GM12872 (cell line): ENCODE results near the gene STRIT1.

Experiments used
- TF ChIP-seq, protein P1 (sequence below): IDR thresholded peaks from 3 replicates; pipeline ENCODE4 v1.5.1; 2011; ENCODE audit warnings: low read depth, mild to moderate bottlenecking, low read length, moderate library complexity; ENCODE audit not compliant: insufficient read depth

Gene STRIT1

DNA sequence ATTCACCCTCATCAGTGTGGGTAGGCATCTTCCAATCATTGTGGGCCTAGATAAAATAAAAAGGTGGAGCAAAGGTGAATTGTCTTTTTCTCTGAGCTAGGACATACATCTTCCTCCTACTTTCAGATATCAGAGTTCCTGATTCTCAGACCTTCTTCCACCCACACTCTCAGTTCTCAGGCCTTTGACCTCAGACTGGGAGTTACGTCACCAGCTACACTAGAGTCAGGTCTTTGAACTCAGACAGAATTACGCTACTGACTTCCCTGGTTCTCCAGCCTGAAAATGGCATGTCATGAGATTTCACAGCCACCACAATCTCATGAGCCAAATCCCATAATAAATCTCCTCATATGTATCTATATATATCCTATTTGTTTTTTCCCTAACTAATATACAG lies 39.0 kb downstream of the STRIT1 start:
- TF ChIP-seq, protein P1, sequence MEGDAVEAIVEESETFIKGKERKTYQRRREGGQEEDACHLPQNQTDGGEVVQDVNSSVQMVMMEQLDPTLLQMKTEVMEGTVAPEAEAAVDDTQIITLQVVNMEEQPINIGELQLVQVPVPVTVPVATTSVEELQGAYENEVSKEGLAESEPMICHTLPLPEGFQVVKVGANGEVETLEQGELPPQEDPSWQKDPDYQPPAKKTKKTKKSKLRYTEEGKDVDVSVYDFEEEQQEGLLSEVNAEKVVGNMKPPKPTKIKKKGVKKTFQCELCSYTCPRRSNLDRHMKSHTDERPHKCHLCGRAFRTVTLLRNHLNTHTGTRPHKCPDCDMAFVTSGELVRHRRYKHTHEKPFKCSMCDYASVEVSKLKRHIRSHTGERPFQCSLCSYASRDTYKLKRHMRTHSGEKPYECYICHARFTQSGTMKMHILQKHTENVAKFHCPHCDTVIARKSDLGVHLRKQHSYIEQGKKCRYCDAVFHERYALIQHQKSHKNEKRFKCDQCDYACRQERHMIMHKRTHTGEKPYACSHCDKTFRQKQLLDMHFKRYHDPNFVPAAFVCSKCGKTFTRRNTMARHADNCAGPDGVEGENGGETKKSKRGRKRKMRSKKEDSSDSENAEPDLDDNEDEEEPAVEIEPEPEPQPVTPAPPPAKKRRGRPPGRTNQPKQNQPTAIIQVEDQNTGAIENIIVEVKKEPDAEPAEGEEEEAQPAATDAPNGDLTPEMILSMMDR, result no peak

DNA sequence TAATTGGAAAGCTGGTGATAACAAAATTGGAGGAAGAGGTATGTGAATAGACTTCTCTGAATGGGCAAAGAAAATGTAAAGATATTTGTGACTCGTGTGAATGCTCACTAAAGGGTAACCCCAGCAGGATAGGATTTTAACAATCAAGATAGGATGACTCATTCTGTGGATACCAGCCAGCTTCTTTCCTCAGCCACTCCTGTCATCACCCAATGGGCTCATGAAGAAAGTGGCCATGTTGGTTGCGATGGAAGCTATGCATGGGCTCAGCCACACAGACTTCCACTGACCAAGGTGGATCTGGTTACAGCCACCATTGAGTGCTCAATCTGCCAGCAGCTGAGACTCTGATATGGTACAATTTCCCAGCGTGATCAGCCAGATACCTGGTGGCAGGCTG lies 40.9 kb downstream of the STRIT1 start:
- TF ChIP-seq, protein P1, result no peak

DNA sequence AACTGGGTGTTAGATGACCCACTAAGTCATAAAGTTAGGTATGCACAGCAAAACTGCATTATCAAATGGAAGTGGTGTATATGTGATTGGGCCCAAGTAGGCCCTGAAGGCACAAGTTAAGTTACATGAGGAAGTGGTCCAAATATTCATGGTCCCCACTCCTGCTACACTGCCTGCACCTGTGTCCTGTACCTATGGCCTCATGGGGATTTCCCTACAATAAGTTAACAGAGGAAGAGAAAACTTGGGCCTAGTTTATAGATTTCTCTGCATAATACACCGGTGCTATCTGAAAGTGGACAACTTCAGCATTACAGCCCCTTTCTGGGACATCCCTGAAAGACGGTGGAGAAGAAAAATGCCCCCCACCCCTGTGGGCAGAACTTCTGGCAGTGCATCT lies 41.5 kb downstream of the STRIT1 start:
- TF ChIP-seq, protein P1, result no peak

DNA sequence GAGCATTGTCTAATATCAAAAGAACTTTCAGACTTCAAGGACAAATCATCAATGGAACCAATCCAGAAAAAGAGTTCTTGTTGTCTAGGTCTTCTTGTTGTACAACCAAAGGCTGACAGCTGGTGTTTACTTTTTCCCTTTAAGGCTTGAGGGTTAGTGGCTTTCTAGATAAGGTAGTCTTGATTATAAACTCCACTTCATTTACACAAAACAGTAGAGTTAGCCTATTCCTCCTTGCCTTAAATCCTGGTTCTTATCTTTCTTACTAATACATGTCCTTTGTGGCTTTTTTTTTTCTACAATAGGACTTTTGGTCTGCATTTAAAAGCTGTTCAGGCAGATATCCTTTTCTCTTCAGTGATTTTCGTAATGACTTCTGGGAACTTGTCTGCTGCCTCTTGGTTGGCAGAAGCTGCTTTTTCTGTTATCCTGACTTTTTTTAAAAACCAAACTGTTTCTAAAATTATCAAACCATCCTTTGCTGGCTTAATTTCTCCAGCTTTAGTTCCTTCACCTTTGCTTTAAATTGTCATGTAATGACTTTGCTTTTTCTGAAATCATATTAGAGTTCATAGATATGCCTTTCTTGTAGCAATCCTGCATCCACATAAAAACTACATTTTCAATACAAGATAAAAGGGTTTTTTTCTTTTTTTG lies 44.8 kb downstream of the STRIT1 start:
- TF ChIP-seq, protein P1, result no peak

DNA sequence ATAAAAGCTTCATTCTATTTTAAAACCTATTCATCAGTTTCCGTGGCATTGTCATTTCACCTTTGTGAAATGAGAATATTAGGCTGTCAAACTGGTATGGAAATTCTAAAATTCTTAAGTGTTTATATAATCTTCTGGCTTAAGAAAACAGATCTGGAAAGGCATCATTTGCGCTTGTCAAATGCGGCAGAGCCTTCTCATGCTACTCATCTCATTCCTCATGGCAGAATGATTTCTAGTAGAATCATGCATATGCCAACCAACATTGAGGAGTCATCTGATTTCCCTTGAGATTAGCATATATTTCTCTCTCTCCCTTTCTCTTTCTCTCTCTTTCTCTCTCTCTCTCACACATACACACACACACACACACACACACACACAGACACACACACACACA lies 48.8 kb downstream of the STRIT1 start:
- TF ChIP-seq, protein P1, result no peak

DNA sequence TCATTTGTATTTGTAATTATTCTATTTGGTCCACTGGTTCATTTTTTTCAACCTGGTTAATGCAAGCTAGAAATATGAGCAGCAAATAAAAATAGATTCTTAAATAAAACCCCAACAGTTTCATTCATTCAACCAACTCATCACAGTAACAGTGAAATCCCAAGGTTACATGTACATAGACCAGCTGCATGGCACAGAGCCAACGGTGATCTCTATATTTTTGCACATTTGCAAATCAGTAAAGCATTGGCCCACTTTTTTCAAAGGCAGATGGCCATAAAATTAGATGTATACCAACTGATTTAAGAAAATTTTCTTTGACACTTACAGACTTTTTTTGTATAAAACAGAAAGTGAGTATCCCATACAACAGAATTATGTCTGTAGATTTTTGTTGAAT lies 49.3 kb downstream of the STRIT1 start:
- TF ChIP-seq, protein P1, result no peak

DNA sequence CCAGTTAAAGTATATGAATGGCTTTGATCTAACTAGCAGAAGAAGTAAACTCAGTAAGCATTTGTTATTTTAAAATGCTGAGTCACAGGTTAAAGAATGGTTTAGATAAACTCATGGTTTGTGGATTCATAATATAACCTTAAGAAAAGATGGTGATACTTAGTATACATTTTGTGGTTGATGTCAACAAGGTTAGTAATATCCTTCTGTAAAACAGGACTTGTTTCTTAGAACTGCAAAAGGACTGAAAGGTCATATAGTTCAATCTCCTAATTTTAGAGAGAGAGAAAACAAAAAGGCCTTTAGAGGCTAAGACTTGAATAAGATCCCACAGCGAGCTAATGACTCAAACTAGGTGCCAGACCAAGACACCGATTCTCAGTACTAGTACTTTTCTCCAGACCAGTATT lies 50.0 kb downstream of the STRIT1 start:
- TF ChIP-seq, protein P1, result no peak
